ENCODE results near the gene UBE2V1.

DNA sequence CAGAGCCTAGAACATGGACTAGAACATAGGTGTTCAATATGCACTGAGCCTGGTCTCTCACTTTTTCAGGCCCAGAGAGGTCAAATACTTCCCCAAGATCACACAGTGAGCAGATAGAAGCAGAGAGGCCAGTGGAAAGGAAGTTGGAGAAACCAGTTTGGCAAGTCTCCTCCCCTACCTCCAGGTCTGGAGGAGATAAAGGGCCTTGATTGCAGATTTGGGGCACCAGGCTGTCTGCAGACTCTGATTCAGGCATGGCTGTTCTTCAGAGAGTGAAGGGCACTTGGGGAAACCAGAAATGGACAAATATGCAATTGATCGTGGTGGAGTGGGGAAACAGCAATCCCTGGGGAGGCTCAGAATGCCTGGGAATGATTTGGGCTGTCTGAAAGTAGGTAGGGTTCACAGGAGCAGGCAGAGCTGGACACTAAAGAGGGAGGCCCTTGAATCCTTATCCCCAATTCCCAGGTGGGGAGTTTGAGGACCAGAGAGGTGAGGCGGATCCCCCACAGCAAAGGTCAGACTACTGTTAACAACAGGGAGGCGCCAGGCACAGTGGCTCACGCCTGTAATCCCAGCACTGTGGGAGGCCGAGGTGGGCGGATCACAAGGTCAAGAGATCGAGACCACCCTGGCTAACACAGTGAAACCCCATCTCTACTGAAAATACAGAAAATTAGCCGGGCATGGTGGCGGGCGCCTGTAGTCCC lies 38.2 kb upstream of the UBE2V1 start:
- TF ChIP-seq GATA2 (IDR thresholded peaks at IDR 0.05; ENCODE audit: low read depth, low read length) (no peak), GATA3 (IDR thresholded peaks at IDR 0.05; ENCODE audit: low read depth, low read length) (no peak)

All from SH-SY5Y (cell line).